IMR-90 (cell line): ENCODE results near the gene TTI1. TPM values are rescaled to one million over a fixed set of nuclear protein-coding genes. Genes with fewer than 3 reads are reported as not detected.

ENCODE experiments used
- ATAC-seq: fragments of 200-7000 bp; cut with Tn5 transposase; 2 replicates; pipeline ENCODE4 v1.9.1; 2020; ENCODE audit warnings: low read depth, mild to moderate bottlenecking, moderate library complexity
- BruUV-seq: library from RNA; stranded (reverse); fragments of 400-500 nt; replicated peaks from 2 replicates; lab custom pipeline; 2021; lab: Mats Ljungman, UMichigan
- CTCF ChIA-PET: fragments of 300-600 bp; formaldehyde crosslinking; extraction: SDS; loops from one replicate; lab custom pipeline; 2021; ENCODE audit warnings: antibody characterized with exemption; lab: Yijun Ruan, JAX
- POLR2A ChIA-PET: fragments of 300-600 bp; sonication (Branson Sonifier 250); formaldehyde crosslinking; loops from one replicate; lab custom pipeline; 2022; ENCODE audit warnings: antibody characterized with exemption; ENCODE audit not compliant: unreplicated experiment; lab: Charles Lee
- DNase-seq: peaks from one replicate; pipeline ENCODE4 v3.0.0; 2013
- H2AFZ ChIP-seq: replicated peaks from 2 replicates; pipeline ENCODE3; 2013; ENCODE audit warnings: low read length, mild to moderate bottlenecking; ENCODE audit not compliant: poor library complexity
- H2AK5ac ChIP-seq: 2 replicates; pipeline ENCODE4 v1.6.1; 2013; ENCODE audit warnings: low read depth, low read length, inconsistent platforms
- H2AK9ac ChIP-seq: replicated peaks from 2 replicates; pipeline ENCODE3; 2013; ENCODE audit warnings: mild to moderate bottlenecking, low read depth, low read length, moderate library complexity; ENCODE audit not compliant: poor library complexity
- H2BK120ac ChIP-seq: 2 replicates; pipeline ENCODE4 v1.6.1; 2013; ENCODE audit warnings: low read depth, low read length, inconsistent platforms
- H2BK15ac ChIP-seq: 3 replicates; pipeline ENCODE4 v1.6.1; 2013; ENCODE audit warnings: low read depth, low read length, inconsistent platforms
- H2BK20ac ChIP-seq: 2 replicates; pipeline ENCODE4 v1.6.1; 2013; ENCODE audit warnings: low read depth, mild to moderate bottlenecking, inconsistent platforms, low read length, moderate library complexity
- H2BK5ac ChIP-seq: 2 replicates; pipeline ENCODE4 v1.6.1; 2013; ENCODE audit warnings: mild to moderate bottlenecking, low read depth, low read length, inconsistent platforms; ENCODE audit not compliant: poor library complexity, severe bottlenecking
- H3K14ac ChIP-seq: replicated peaks from 2 replicates; pipeline ENCODE4 v1.6.1; 2013; ENCODE audit warnings: low read depth, low read length, inconsistent platforms
- H3K18ac ChIP-seq: 2 replicates; pipeline ENCODE4 v1.6.1; 2013; ENCODE audit warnings: low read depth, low read length, control low read depth
- H3K23ac ChIP-seq: 2 replicates; pipeline ENCODE4 v1.6.1; 2013; ENCODE audit warnings: low read depth, low read length, inconsistent platforms
- H3K27ac ChIP-seq: 2 replicates; pipeline ENCODE4 v1.5.1; 2013; ENCODE audit warnings: mild to moderate bottlenecking, control low read depth, low read length; ENCODE audit not compliant: insufficient read depth
- H3K27me3 ChIP-seq: 2 replicates; pipeline ENCODE4 v1.6.1; 2013; ENCODE audit warnings: low read length; ENCODE audit not compliant: control insufficient read depth, insufficient read depth
- H3K36me3 ChIP-seq: 2 replicates; pipeline ENCODE4 v1.6.1; 2013; ENCODE audit warnings: low read length, mixed read lengths; ENCODE audit not compliant: control insufficient read depth, insufficient read depth
- H3K4ac ChIP-seq: 2 replicates; pipeline ENCODE4 v1.6.1; 2013; ENCODE audit warnings: low read depth, low read length, inconsistent platforms
- H3K4me1 ChIP-seq: 2 replicates; pipeline ENCODE4 v1.6.1; 2013; ENCODE audit warnings: low read length, mixed read lengths; ENCODE audit not compliant: control insufficient read depth, insufficient read depth
- H3K4me2 ChIP-seq: 2 replicates; pipeline ENCODE4 v1.6.1; 2013; ENCODE audit warnings: low read depth, mild to moderate bottlenecking, control low read depth, low read length, moderate library complexity
- H3K4me3 ChIP-seq: 2 replicates; pipeline ENCODE4 v1.5.1; 2013; ENCODE audit warnings: low read depth, mild to moderate bottlenecking, control low read depth, low read length, moderate library complexity; ENCODE audit not compliant: insufficient read depth
- H3K56ac ChIP-seq: 2 replicates; pipeline ENCODE4 v1.6.1; 2013; ENCODE audit warnings: low read length, inconsistent platforms; ENCODE audit not compliant: insufficient read depth; ENCODE audit errors: extremely low read depth
- H3K79me1 ChIP-seq, 2 experiments: 2 replicates each; pipeline ENCODE4 v1.6.1; 2013; ENCODE audit warnings: low read length in 2 of 2, inconsistent platforms in 1 of 2, low read depth in 1 of 2
- H3K9ac ChIP-seq: 2 replicates; pipeline ENCODE4 v1.6.1; 2013; ENCODE audit warnings: low read depth, low read length, control low read depth
- H3K9me1 ChIP-seq: 2 replicates; pipeline ENCODE4 v1.6.1; 2013; ENCODE audit warnings: low read length, inconsistent platforms; ENCODE audit not compliant: insufficient read depth
- H3K9me3 ChIP-seq: 2 replicates; pipeline ENCODE4 v1.6.1; 2013; ENCODE audit warnings: low read length; ENCODE audit not compliant: control insufficient read depth, insufficient read depth
- H4K20me1 ChIP-seq: 2 replicates; pipeline ENCODE4 v1.6.1; 2013; ENCODE audit warnings: low read length, inconsistent platforms; ENCODE audit not compliant: insufficient read depth
- H4K5ac ChIP-seq: 2 replicates; pipeline ENCODE4 v1.6.1; 2013; ENCODE audit warnings: mild to moderate bottlenecking, low read depth, low read length, control low read depth
- H4K8ac ChIP-seq, 2 experiments: 2 replicates each; pipeline ENCODE4 v1.6.1; 2013; ENCODE audit warnings: low read depth in 2 of 2, low read length in 2 of 2, control low read depth in 1 of 2, inconsistent platforms in 1 of 2
- H4K91ac ChIP-seq: 2 replicates; pipeline ENCODE4 v1.6.1; 2013; ENCODE audit warnings: low read depth, low read length, inconsistent platforms; ENCODE audit not compliant: insufficient read depth
- ELK1 ChIP-seq: fragments of 150-350 bp; IDR thresholded peaks from 2 replicates; pipeline ENCODE4 v1.6.1; 2016; ENCODE audit warnings: low read depth, mild to moderate bottlenecking, low read length, moderate library complexity, borderline replicate concordance
- FOS ChIP-seq: fragments of 150-350 bp; IDR thresholded peaks from 2 replicates; pipeline ENCODE4 v1.6.1; 2016; ENCODE audit warnings: low read depth, low read length
- MAFK ChIP-seq: IDR thresholded peaks from 2 replicates; pipeline ENCODE4 v1.6.1; 2012; ENCODE audit warnings: low read depth, low read length, improper control_type of control experiment
- MAZ ChIP-seq: IDR thresholded peaks from 2 replicates; pipeline ENCODE4 v1.6.1; 2012; ENCODE audit warnings: low read depth, mild to moderate bottlenecking, low read length, improper control_type of control experiment, moderate library complexity, borderline replicate concordance
- RCOR1 ChIP-seq: IDR thresholded peaks from 2 replicates; pipeline ENCODE4 v1.6.1; 2012; ENCODE audit warnings: mild to moderate bottlenecking, low read length, improper control_type of control experiment; ENCODE audit not compliant: insufficient replicate concordance
- RFX5 ChIP-seq: IDR thresholded peaks from 2 replicates; pipeline ENCODE4 v1.8.0; 2012; ENCODE audit warnings: low read depth, mild to moderate bottlenecking, low read length, moderate library complexity
- SMC3 ChIP-seq: fragments of 150-350 bp; IDR thresholded peaks from 2 replicates; pipeline ENCODE4 v1.6.1; 2016; ENCODE audit warnings: low read depth, mild to moderate bottlenecking, antibody characterized with exemption, low read length, moderate library complexity
- WGBS, 2 experiments: methylation state at CpG; one replicate each; pipeline versions ENCODE4 v1.1.5 to v1.1.7; 2013; ENCODE audit warnings: missing lambda C conversion rate in 2 of 2; ENCODE audit not compliant: insufficient read length in 1 of 2; ENCODE audit errors: extremely low coverage in 2 of 2; 5-methylcytosine and 5-hydroxymethylcytosine counted together
- dilution Hi-C: fragments of 300-500 bp; cut with HindIII; formaldehyde crosslinking; loops from one replicate; pipeline ENCODE4 v1.14.3; 2018; ENCODE audit warnings: low sequenced_read_pairs; ENCODE audit not compliant: unreplicated experiment
- in situ Hi-C: fragments of 300-500 bp; cut with MboI; formaldehyde crosslinking; loops from 3 replicates; pipeline ENCODE4 v1.14.3; 2019; ENCODE audit warnings: low sequenced_read_pairs, inconsistent platforms, mixed read lengths
- intact Hi-C: fragments of 100-400 bp; cut with micrococcal nuclease; formaldehyde crosslinking; loops from 2 replicates; pipeline ENCODE4 v1.10.0; 2022
- polyA plus RNA-seq, 3 experiments: library from polyadenylated mRNA; depleted of rRNA; stranded (reverse); fragments of >200 nt; gene quantifications; 2 replicates each; pipeline ENCODE4 v1.2.3, GENCODE V29; 2012; ENCODE audit warnings: low replicate concordance in 1 of 3
- total RNA-seq: library from RNA; depleted of rRNA; stranded (reverse); fragments of >200 nt; gene quantifications from 2 replicates; pipeline ENCODE4 v1.2.3, GENCODE V29; 2012
- TF ChIP-seq, protein P1 (sequence below): conservative IDR thresholded peaks from 2 replicates; pipeline ENCODE4 v1.5.1; 2012; ENCODE audit warnings: mild to moderate bottlenecking, low read depth, low read length, improper control_type of control experiment

The TTI1 gene
- total and polyA plus RNA-seq, 2 of the 4 experiments (the other 2 are of a cell fraction): 12.5 to 17.6 TPM

GRCh38 chr20:37989601-37990295, 43.5 kb downstream of the TTI1 start:
- in situ Hi-C loops: loop anchor here (5.0 kb wide), 1 partner anchor 422 kb away; no protein-coding TSS in a partner anchor
- no peak overlapping the region for H3K27ac ChIP-seq

More at GRCh38 chr20:37989601-37990295, 43.5 kb downstream of the TTI1 start:
- Histone ChIP-seq H3K14ac (no peak overlapping the region), H3K4ac (no peak overlapping the region), H3K27me3 (no peaks in the 10 kb centered on the region), H3K4me1 (peaks cover 29% of the 10 kb centered on the region), H3K23ac (no peak overlapping the region), H2BK120ac (no peak overlapping the region), H3K56ac (no peak overlapping the region), H3K9ac (no peak overlapping the region), H2AK9ac (no peak overlapping the region), H3K79me1 (peaks cover 0 to 17% of the 10 kb centered on the region in 2 experiments; a peak in 1 of 4 replicates), H3K36me3 (peaks cover 8% of the 10 kb centered on the region), H4K91ac (no peak overlapping the region), H3K4me2 (no peak overlapping the region), H4K20me1 (peaks cover 26% of the 10 kb centered on the region; the same call in 1 of the 2 replicates), H4K8ac (no peak overlapping the region), H2BK5ac (no peak overlapping the region), H2BK20ac (no peak overlapping the region), H3K18ac (no peak overlapping the region), H3K9me3 (no peaks in the 10 kb centered on the region), H2AFZ (no peak overlapping the region), H3K4me3 (no peak overlapping the region), H2AK5ac (no peak overlapping the region), H4K5ac (no peak overlapping the region), H2BK15ac (no peak overlapping the region), H3K9me1 (peaks cover 18% of the 10 kb centered on the region)
- intact Hi-C loops: loop anchor here (10.0 kb wide), 1 partner anchor 165 kb away; no protein-coding TSS in a partner anchor
- no peak for TF ChIP-seq RCOR1
- no peak for TF ChIP-seq FOS
- TF ChIP-seq RFX5: no peak
- TF ChIP-seq SMC3: no peak
- no peak for TF ChIP-seq MAZ
- TF ChIP-seq, protein P1, sequence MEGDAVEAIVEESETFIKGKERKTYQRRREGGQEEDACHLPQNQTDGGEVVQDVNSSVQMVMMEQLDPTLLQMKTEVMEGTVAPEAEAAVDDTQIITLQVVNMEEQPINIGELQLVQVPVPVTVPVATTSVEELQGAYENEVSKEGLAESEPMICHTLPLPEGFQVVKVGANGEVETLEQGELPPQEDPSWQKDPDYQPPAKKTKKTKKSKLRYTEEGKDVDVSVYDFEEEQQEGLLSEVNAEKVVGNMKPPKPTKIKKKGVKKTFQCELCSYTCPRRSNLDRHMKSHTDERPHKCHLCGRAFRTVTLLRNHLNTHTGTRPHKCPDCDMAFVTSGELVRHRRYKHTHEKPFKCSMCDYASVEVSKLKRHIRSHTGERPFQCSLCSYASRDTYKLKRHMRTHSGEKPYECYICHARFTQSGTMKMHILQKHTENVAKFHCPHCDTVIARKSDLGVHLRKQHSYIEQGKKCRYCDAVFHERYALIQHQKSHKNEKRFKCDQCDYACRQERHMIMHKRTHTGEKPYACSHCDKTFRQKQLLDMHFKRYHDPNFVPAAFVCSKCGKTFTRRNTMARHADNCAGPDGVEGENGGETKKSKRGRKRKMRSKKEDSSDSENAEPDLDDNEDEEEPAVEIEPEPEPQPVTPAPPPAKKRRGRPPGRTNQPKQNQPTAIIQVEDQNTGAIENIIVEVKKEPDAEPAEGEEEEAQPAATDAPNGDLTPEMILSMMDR: no peak
- no peak for TF ChIP-seq ELK1
- no peak for TF ChIP-seq MAFK
- ChIA-PET POLR2A (no interaction called here), CTCF (no interaction called here)
- BruUV-seq: no TSS peak
- dilution Hi-C loops: no loop called here
- no peak for DNase-seq
- ATAC-seq: no peak
- WGBS, 2 experiments: 59% methylated on average over 3 of the region's 7 CpGs; no CpG with 5 or more reads in 1 of the 2 experiments
